Stimulated activated CD8-positive, alpha-beta memory T cell treated with anti-CD3 and anti-CD28 coated beads, Interleukin-12 subunit alpha, Interleukin-12 subunit beta, amount 100 ng/mL, for 24 hours (primary cell): Measurements from ENCODE around the gene EPB42.
"Not testable (repeated sequence)": the region's sequence is repeated elsewhere in the genome, so short reads cannot be mapped to it uniquely, and the experiment has no call there.

Experiments used
- DNase-seq: peaks from one replicate; pipeline ENCODE4 v3.0.0-alpha.2; 2020; ENCODE audit errors: extremely low read depth

Gene EPB42

DNA sequence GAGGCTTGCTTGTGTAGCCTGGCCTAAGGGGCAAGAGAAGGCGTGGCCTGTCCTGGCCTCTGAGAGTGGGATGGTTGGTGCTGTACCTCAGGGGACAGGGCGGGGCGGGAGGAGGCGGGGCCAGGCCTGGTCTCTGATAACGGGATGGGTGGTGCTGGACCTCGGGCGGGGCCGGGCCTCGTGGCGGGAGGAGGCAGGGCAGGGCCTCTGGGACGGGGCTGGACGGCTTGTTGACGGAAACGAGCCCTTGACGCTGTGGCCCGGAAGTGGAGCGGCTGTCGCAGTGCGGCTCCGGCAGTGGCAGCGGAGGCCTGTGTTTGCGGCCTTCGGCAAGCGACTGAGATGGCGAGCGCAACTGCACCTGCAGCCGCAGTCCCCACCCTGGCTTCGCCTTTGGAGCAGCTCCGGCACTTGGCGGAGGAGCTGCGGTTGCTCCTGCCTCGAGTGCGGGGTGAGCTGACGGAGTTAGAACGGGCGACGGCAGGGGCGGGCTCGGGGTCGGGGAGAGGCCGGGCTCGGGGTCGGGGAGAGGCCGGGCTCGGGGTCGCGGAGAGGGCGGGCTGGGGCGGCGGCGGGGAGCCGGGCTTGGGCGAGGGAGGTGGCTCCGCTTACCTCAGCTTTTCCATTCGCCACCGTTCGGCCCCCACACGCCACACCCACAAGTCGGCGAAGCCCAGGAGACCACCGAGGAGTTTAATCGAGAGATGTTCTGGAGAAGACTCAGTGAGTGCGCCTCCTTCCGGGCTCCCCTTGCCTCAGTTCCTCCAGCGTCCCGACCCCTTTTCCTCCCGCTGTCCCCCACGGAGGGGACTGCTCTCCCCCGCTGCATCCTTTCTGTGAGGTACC is 35.4 kb downstream of the EPB42 start, which contains the start of gene CCNDBP1:
CCNDBP1 (plus strand) TSS at position 247 of the 846 bp plus-strand sequence; CDS start at position 343, 96 bp downstream.
- DNase-seq: peak; percentile 77

DNA sequence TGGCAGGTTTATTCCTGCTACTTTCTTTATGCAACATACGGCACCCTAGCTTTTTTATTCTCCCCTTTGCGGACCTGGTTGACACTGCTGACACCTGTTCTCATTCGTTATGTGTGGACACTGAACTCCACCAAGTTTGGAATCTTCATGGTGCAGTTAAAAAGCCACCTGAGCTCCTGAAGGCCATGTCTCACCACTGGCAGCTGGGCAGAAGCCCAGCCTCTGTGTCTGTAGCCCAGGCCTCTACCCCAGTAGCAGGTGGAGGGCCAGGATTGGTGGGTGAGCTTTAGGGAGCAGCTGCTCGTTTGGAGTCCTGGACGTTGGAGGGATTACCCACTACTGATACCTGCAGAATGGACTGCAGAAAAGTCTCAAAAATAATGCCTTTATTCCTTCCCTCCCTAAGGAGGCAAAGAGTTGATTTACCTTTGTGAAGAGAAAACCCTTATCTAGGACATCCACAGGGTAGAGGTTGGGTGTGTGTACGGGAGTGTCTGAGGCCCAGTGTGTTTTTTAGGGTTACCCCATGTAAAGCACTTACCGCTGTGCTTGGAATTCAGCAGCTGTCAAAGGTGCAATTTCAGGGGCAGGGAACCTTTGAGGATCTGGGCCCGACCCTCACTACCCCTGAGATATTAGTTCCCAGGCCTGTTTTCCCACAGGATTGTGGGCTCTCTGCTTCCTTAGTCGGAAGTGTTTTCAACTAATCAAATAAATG is 36.3 kb downstream of the EPB42 start:
- no peak for DNase-seq

DNA sequence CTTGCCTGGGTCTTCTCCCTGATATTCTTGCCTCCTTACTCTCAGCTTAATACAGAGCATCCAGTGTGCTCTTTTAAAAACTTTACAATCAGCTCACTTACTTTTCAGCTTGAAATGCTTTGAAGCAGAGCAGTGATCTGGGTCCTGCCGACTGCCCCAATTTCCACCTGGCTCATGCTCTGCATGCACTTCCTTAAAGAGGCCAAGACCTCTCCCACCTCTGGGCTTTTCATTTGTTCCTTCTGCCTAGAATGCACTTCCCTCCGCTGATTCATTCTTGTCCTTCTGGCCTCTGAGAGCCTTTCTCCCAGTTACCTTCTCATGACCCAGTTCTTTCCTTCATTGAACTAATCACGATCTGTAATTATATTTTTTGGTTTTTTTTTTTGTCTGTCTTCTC is 37.5 kb downstream of the EPB42 start:
- no peak for DNase-seq

DNA sequence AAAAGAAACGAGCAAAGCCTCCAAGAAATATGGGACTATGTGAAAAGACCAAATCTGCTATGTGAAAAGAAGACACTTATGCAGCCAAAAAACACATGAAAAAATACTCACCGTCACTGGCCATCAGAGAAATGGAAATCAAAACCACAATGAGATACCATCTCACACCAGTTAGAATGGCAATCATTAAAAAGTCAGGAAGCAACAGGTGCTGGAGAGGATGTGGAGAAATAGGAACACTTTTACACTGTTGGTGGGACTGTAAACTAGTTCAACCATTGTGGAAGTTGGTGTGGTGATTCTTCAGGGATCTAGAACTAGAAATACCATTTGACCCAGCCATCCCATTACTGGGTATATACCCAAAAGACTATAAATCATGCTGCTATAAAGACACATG is 43.7 kb downstream of the EPB42 start:
- not testable (repeated sequence) for DNase-seq

DNA sequence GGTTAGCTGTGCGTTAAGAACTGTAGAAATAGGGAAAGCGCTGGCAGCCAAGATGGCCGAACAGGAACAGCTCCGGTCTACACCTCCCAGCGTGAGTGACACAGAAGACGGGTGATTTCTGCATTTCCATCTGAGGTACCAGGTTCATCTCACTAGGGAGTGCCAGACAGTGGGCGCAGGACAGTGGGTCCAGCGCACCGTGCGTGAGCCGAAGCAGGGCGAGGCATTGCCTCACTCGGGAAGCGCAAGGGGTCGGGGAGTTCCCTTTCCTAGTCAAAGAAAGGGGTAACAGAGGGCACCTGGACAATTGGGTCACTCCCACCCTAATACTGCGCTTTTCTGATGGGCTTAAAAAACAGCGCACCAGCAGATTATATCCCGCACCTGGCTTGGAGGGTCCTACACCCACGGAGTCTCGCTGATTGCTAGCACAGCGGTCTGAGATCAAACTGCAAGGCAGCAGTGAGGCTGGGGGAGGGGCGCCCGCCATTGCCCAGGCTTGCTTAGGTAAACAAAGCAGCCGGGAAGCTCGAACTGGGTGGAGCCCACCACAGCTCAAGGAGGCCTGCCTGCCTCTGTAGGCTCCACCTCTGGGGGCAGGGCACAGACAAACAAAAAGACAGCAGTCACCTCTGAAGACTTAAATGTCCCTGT is 45.0 kb downstream of the EPB42 start:
- DNase-seq: not testable (repeated sequence)

DNA sequence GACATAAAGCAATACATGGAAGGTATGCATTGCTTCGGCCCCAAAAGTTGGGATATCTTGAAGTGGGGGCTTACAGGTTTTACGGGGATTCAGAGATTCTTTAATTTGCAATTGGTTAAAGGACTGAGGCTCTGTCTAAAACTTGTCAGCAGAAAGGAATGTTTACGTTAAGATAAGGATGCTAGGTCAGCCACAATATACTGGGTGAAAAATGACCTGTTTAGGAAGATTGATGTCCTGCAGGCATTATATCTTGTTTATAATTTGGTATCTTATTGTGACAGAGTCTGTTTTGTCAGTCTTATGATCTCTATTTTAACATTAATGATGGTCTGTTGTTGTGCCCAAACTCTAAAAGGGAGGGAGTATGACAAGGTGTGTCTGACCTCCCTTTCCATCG is 50.9 kb downstream of the EPB42 start:
- no peak for DNase-seq

DNA sequence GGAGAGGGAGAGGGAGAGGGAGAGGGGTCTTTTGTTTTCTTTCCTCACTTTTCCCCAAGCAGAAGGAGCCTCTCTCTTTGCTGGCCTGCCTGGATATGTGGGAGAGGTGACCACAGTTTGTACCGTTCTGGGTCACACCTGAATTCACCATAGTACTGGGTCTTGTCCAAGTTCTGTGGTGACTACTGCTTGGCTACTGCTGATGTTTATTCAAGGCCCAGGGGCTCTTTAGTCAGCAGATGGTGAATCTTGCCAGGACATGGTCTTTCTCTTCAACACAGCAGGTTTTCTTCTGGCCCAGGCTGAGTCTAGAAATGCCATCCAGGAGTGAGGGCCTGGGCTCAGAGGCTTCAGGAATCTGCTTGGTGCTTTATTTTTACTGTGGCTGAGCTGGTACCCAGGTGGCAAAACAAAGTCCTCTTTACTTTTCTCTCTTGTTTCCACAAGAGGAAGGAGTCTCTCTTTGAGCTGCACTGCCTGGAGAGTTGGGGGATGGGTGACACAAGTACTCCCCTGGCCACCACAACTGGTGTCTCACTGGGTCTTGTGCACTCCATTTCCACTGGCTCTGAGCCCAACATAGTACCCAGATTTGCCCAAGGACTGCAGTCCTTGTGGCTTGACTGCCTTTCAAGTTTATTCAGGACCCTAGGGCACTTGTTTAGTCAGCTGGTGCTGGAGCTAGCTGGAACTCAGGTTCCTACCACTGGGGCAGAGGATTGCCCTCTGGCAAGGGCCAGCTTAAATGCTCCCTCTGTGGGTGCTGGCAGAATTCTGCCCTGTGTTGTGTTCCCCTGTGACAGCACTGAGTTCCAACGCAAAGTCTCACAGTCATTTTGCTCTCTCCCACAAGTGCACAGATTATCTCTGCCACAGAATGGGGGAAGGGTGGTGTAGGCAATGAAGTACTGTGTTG is 52.4 kb downstream of the EPB42 start:
- no peak for DNase-seq

DNA sequence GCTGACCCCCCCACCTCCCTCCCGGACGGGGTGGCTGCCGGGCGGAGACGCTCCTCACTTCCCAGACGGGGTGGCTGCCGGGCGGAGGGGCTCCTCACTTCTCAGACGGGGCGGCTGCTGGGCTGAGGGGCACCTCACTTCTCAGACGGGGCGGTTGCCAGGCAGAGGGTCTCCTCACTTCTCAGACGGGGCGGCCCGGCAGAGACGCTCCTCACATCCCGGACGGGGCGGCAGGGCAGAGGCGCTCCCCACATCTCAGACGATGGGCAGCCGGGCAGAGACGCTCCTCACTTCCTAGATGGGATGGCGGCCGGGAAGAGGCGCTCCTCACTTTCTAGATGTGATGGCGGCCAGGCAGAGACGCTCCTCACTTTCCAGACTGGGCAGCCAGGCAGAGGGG is 53.6 kb downstream of the EPB42 start:
- DNase-seq: not testable (repeated sequence)

DNA sequence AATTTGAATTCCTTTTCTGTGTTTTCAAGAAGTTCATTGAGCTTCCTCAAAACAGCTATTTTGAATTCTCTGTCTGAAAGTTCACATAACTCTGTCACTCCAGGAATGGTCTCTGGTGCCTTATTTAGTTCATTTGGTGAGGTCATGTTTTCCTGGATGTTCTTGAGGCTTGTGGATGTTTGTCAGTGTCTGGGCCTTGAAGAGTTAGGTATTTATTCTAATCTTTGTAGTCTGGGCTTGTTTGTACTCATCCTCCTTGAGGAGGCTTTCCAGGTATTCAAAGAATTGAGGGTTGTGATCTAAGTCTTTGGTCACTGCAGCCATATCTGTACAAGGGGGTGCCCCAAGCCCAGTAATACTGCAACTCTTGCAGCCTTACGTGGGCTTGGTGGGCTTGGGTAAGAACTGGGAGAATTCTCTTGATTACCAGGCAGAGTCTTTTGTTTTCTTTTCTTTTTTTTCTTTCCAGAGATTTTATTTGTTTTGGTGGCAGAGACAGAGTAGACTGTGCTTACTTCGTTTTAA is 55.0 kb downstream of the EPB42 start:
- no peak for DNase-seq

DNA sequence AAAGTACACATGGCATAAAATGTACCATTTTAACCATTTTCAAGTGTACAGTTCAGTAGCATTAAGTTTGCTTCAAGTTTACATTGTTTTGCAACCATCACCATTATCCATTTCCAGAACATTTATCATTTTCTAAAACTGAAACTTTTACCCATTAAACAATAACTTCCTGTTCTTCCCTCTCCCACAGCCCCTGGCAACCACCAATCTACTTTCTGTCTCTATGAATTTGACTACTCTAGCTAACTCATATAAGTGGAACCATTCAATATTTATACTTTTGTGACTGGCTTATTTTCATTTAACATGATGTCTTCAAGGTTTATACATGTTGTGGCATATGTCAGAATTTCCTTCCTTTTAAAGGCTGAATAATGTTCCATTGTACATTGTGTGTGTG is 67.5 kb downstream of the EPB42 start:
- no peak for DNase-seq

DNA sequence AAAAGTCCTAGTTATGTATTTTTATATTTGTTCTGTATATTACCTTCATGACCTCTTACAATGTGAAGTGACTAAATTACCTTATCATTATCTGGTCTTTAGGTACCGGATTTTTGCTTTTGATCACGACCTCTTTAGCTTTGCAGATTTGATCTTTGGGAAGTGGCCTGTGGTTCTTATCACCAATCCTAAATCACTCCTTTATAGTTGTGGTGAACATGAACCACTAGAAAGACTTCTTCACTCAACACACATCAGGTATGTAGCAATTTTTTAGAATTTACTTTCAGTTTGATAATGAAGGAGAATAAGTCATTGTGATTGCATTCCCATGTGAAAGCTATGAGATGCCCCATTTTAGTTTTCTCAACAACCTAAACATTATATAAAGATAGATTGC is 69.1 kb downstream of the EPB42 start:
- DNase-seq: no peak

DNA sequence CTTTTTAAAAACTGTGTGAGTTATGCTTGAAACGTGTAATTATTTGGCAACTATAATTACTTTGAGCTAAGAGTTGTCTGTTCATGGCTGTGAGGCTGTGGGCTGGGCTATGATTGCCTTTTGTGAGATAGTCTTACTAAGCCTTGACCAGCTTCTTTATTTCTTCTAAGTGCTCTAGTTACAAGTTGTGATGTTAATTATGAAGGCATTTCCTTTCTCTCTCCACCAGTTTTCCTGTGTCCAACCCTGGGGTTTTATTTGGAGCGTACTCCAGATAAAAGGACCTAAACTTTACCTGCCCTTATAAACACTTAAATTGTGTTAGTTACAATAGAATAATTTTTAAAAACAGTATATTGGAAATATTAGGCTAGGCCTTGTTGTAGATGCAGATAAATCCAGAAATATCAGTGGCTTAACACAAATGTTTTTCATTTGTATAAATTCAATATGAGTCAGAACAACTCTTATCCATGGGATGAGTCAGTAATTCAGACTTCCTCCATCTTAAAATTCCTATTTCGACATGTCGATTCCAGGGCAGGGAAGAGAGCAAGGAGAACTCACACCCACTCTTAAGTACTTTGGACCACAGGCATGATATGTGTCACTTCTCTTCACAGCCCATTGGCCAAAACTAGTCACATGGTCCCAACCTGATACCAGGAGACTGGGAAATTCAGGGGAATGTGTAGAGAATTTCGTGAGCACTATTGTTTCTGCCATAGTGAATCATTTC is 70.5 kb downstream of the EPB42 start:
- no peak for DNase-seq
